ENCODE measurements around the gene GDF2. TPM values are rescaled to one million over a fixed set of nuclear protein-coding genes. Genes with fewer than 3 reads are reported as not detected.

GDF2 gene
- polyA plus RNA-seq, 1 donor from 2014 or later = not detected

- Histone ChIP-seq H3K9me2 (ENCODE audit: insufficient read depth, low read length) (no peaks in the 10 kb centered on the region), H3K36me3 (ENCODE audit: insufficient read depth, low read length) (no peaks in the 10 kb centered on the region), H3K79me2 (replicated peaks; ENCODE audit: insufficient read depth, low read length) (no peaks in the 10 kb centered on the region), H3K9ac (ENCODE audit: low read length) (no peak overlapping the region), H4K20me1 (ENCODE audit: insufficient read depth) (no peaks in the 10 kb centered on the region), H2AFZ (ENCODE audit: low read depth, low read length) (no peak overlapping the region), H3K27me3 (ENCODE audit: insufficient read depth, low read depth, low read length) (peaks cover 21% of the 10 kb centered on the region), H3K4me2 (ENCODE audit: low read length) (no peak overlapping the region), H3K9me3 (ENCODE audit: low read length) (no peaks in the 10 kb centered on the region), H3F3A (ENCODE audit: insufficient read depth, low read length, poor library complexity, severe bottlenecking) (no peaks in the 10 kb centered on the region), H3K27ac (ENCODE audit: low read length) (no peak overlapping the region), H3K4me3 (ENCODE audit: low read length) (no peak overlapping the region)
- no peak for TF ChIP-seq REST (IDR thresholded peaks at IDR 0.05; ENCODE audit: borderline replicate concordance)
- no peak for TF ChIP-seq EZH2 (IDR thresholded peaks at IDR 0.05; ENCODE audit: borderline replicate concordance, insufficient read depth, low read length, poor library complexity, severe bottlenecking)
- no peak for TF ChIP-seq TAF1 (IDR thresholded peaks at IDR 0.05; ENCODE audit: low read depth)
- no peak for TF ChIP-seq EP300 (conservative IDR thresholded peaks at IDR 0.05; ENCODE audit: poor library complexity, severe bottlenecking)
- no peak for TF ChIP-seq RAD21 (conservative IDR thresholded peaks at IDR 0.05)
- TF ChIP-seq SMC3 (conservative IDR thresholded peaks at IDR 0.05; ENCODE audit: poor library complexity) = no peak
- no peak for TF ChIP-seq CTCF (IDR thresholded peaks at IDR 0.05; ENCODE audit: poor library complexity, severe bottlenecking)
- TF ChIP-seq POLR2AphosphoS5 (IDR thresholded peaks at IDR 0.05) = no peak
- no peak for TF ChIP-seq MXI1 (conservative IDR thresholded peaks at IDR 0.05; ENCODE audit: poor library complexity, severe bottlenecking)
These were observed 25.9 kb upstream of the GDF2 start for GRCh38 chr10:47296156-47296894.

- no peak overlapping the region for H3K4me3 ChIP-seq (ENCODE audit: low read length)
- H3K9me3 ChIP-seq (ENCODE audit: low read length) = no peaks in the 10 kb centered on the region
- TF ChIP-seq RAD21 (conservative IDR thresholded peaks at IDR 0.05) (no peak), EP300 (conservative IDR thresholded peaks at IDR 0.05; ENCODE audit: poor library complexity, severe bottlenecking) (no peak), POLR2AphosphoS5 (IDR thresholded peaks at IDR 0.05) (no peak), SMC3 (conservative IDR thresholded peaks at IDR 0.05; ENCODE audit: poor library complexity) (no peak), MXI1 (conservative IDR thresholded peaks at IDR 0.05; ENCODE audit: poor library complexity, severe bottlenecking) (no peak), TAF1 (IDR thresholded peaks at IDR 0.05; ENCODE audit: low read depth) (no peak), REST (IDR thresholded peaks at IDR 0.05; ENCODE audit: borderline replicate concordance) (no peak), CTCF (IDR thresholded peaks at IDR 0.05; ENCODE audit: poor library complexity, severe bottlenecking) (no peak), EZH2 (IDR thresholded peaks at IDR 0.05; ENCODE audit: borderline replicate concordance, insufficient read depth, low read length, poor library complexity, severe bottlenecking) (no peak)
- H4K20me1 ChIP-seq (ENCODE audit: insufficient read depth) = no peaks in the 10 kb centered on the region
- no peak overlapping the region for H3K4me2 ChIP-seq (ENCODE audit: low read length)
- H3K9ac ChIP-seq (ENCODE audit: low read length) = no peak overlapping the region
- H3K9me2 ChIP-seq (ENCODE audit: insufficient read depth, low read length) = no peaks in the 10 kb centered on the region
- no peaks in the 10 kb centered on the region for H3K36me3 ChIP-seq (ENCODE audit: insufficient read depth, low read length)
- peaks cover 28% of the 10 kb centered on the region for H3K27me3 ChIP-seq (ENCODE audit: insufficient read depth, low read depth, low read length)
- no peak overlapping the region for H3K27ac ChIP-seq (ENCODE audit: low read length)
- no peak overlapping the region for H2AFZ ChIP-seq (ENCODE audit: low read depth, low read length)
- H3F3A ChIP-seq (ENCODE audit: insufficient read depth, low read length, poor library complexity, severe bottlenecking) = no peaks in the 10 kb centered on the region
- H3K79me2 ChIP-seq (replicated peaks; ENCODE audit: insufficient read depth, low read length) = no peaks in the 10 kb centered on the region
These were observed 25.3 kb upstream of the GDF2 start for GRCh38 chr10:47296941-47297340.

Data from neural cell (in vitro differentiated cells).